CD4-positive, alpha-beta T cell (primary cell): Measurements from ENCODE around the gene MICAL3. TPM values are rescaled to one million over a fixed set of nuclear protein-coding genes. Genes with fewer than 3 reads are reported as not detected.
A peak's percentile ranks its signal among the peaks of the same experiment; 100 is the strongest.

Source experiments
- ATAC-seq: fragments of 200-7000 bp; cut with Tn5 transposase; one replicate; pipeline ENCODE4 v1.10.0; 2022; ENCODE audit warnings: mild to moderate bottlenecking; ENCODE audit not compliant: poor library complexity
- CTCF ChIA-PET: fragments of 350-600 bp; sonication (Branson Sonifier 250); formaldehyde crosslinking; loops from one replicate; lab custom pipeline; 2021; ENCODE audit warnings: antibody characterized with exemption, inconsistent platforms; lab: Charles Lee
- POLR2A ChIA-PET: fragments of 350-600 bp; sonication (Branson Sonifier 250); formaldehyde crosslinking; loops from one replicate; lab custom pipeline; 2021; ENCODE audit warnings: antibody characterized with exemption, inconsistent platforms; lab: Charles Lee
- DNase-seq, 14 experiments: peaks; one replicate each; pipeline ENCODE4 v3.0.0-alpha.2; 2013 to 2020; ENCODE audit warnings: mixed read lengths in 2 of 14
- H3K27ac ChIP-seq, 2 donors: one replicate each; pipeline versions ENCODE4 v1.5.1 to v1.7.0; 2013; ENCODE audit warnings: low read length in 2 of 2, low read depth in 1 of 2, mild to moderate bottlenecking in 1 of 2
- H3K27me3 ChIP-seq, 2 experiments: 1 replicate in 1 of 2; 2 replicates in 1 of 2; pipeline versions ENCODE4 v1.6.1 to v1.7.0; 2013; ENCODE audit warnings: low read length in 2 of 2, control low read depth in 1 of 2, mild to moderate bottlenecking in 1 of 2, moderate library complexity in 1 of 2; ENCODE audit not compliant: insufficient read depth in 2 of 2, control insufficient read depth in 1 of 2
- H3K36me3 ChIP-seq: one replicate; pipeline ENCODE4 v1.6.1; 2013; ENCODE audit warnings: low read length, control low read depth; ENCODE audit not compliant: insufficient read depth
- H3K4me1 ChIP-seq: one replicate; pipeline ENCODE4 v1.6.1; 2013; ENCODE audit warnings: low read length, control low read depth; ENCODE audit not compliant: insufficient read depth
- H3K4me3 ChIP-seq: one replicate; pipeline ENCODE4 v1.5.1; 2013; ENCODE audit warnings: mild to moderate bottlenecking, low read length, moderate library complexity
- H3K9me3 ChIP-seq, 2 experiments: 1 replicate in 1 of 2; 2 replicates in 1 of 2; pipeline versions ENCODE4 v1.6.1 to v1.7.0; 2013; ENCODE audit warnings: low read length in 2 of 2, mild to moderate bottlenecking in 2 of 2, control low read depth in 1 of 2, moderate library complexity in 1 of 2; ENCODE audit not compliant: control insufficient read depth in 1 of 2, insufficient read depth in 1 of 2
- H3K27ac Mint-ChIP-seq: one replicate; pipeline ENCODE4 v1.8.0; 2020; ENCODE audit warnings: mixed read lengths
- H3K27me3 Mint-ChIP-seq: one replicate; pipeline ENCODE4 v1.8.0; 2021; ENCODE audit warnings: mixed read lengths
- H3K36me3 Mint-ChIP-seq: one replicate; pipeline ENCODE4 v1.8.0; 2021; ENCODE audit warnings: low read depth, mixed read lengths
- H3K4me1 Mint-ChIP-seq: one replicate; pipeline ENCODE4 v1.8.0; 2021; ENCODE audit warnings: low read depth, mixed read lengths
- H3K4me3 Mint-ChIP-seq: one replicate; pipeline ENCODE4 v1.8.0; 2020; ENCODE audit warnings: mild to moderate bottlenecking, mixed read lengths
- H3K9me3 Mint-ChIP-seq: one replicate; pipeline ENCODE4 v1.8.0; 2020; ENCODE audit warnings: mixed read lengths
- intact Hi-C, 2 experiments: fragments of 100-400 bp; cut with DNase I in 1 of 2; cut with micrococcal nuclease in 1 of 2; formaldehyde crosslinking; loops; one replicate each; pipeline versions ENCODE4 v1.15.1 to v1.9.0; 2023 to 2025; cut with DNase I, micrococcal nuclease
- total RNA-seq, 174 experiments: library from RNA in 2 of 174; stranded (reverse) in 2 of 174; gene quantifications; one replicate each; pipeline ENCODE4 v1.2.3 and lab custom pipeline; 2021 to 2026
- TF ChIP-seq, protein P1 (sequence below): fragments of 200-600 bp; IDR thresholded peaks from one replicate; pipeline ENCODE4 v1.8.0; 2022; ENCODE audit warnings: antibody characterized with exemption, mild to moderate bottlenecking

MICAL3 gene
- total RNA-seq, 2 experiments from 2014 or later, result 9.4 to 9.9 TPM

DNA sequence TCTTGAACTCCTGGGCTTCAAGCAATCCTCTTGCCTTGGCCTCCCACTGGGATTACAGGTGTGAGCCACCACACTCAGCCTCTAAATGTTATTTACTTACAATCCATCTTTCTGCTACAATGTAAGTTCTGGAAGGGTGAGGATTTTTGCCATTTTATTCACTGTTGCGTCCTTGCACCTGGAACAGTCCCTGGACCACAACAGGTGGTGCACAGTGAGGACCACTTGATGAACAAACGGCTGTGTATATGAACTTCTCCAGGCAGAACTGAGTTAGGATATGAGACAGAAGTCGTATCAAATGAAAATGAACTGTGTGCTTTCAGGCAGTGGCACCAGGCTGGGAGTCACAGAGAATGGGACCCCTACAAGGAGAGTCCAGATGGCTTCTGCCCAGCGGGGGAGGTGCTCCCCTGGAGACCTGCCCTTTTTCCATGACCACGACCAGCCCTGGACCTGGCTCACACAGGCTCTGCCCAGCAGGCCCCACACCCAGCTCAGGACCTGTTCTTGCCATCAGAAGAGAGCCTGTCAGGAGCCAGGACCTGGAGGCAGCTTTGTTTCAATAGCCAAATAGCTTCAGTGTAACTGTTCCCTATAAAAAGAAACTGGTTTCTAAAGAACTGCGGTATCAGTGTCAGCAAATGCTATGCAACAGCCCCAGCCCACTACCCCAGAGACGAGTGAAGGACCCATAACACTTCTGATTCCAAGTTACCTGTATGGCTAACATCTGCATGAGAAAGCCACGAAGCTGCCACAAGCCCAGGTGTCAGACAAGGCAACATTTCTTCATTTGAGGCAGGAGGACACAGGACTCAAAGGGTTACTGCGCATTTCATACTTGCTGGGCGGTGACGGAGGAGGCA lies 104.9 kb downstream of the MICAL3 start:
- no peak overlapping the region for H3K27ac Mint-ChIP-seq
- intact Hi-C loops, result no loop called here
- CTCF ChIA-PET, result interaction anchor here (0.6 to 1.1 kb wide), 2 partner anchors 105 to 246 kb away, joined by 3 read pairs; partner anchors contain the start of gene MICAL3
- H3K4me3 Mint-ChIP-seq, result no peak overlapping the region
- ATAC-seq (no peak), DNase-seq (no peak)
- peaks cover 6% of the 10 kb centered on the region for H3K4me1 Mint-ChIP-seq
- no peaks in the 10 kb centered on the region for H3K36me3 ChIP-seq
- H3K27me3 Mint-ChIP-seq, result no peaks in the 10 kb centered on the region
- H3K4me3 ChIP-seq, result no peak overlapping the region
- H3K36me3 Mint-ChIP-seq, result no peaks in the 10 kb centered on the region
- H3K4me1 ChIP-seq, result peaks cover 23% of the 10 kb centered on the region
- TF ChIP-seq, protein P1, sequence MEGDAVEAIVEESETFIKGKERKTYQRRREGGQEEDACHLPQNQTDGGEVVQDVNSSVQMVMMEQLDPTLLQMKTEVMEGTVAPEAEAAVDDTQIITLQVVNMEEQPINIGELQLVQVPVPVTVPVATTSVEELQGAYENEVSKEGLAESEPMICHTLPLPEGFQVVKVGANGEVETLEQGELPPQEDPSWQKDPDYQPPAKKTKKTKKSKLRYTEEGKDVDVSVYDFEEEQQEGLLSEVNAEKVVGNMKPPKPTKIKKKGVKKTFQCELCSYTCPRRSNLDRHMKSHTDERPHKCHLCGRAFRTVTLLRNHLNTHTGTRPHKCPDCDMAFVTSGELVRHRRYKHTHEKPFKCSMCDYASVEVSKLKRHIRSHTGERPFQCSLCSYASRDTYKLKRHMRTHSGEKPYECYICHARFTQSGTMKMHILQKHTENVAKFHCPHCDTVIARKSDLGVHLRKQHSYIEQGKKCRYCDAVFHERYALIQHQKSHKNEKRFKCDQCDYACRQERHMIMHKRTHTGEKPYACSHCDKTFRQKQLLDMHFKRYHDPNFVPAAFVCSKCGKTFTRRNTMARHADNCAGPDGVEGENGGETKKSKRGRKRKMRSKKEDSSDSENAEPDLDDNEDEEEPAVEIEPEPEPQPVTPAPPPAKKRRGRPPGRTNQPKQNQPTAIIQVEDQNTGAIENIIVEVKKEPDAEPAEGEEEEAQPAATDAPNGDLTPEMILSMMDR, result no peak
- H3K27ac ChIP-seq, result no peak overlapping the region
- no peaks in the 10 kb centered on the region for H3K27me3 ChIP-seq
- H3K9me3 Mint-ChIP-seq, result no peaks in the 10 kb centered on the region
- POLR2A ChIA-PET, result no interaction called here
- H3K9me3 ChIP-seq, result no peaks in the 10 kb centered on the region

DNA sequence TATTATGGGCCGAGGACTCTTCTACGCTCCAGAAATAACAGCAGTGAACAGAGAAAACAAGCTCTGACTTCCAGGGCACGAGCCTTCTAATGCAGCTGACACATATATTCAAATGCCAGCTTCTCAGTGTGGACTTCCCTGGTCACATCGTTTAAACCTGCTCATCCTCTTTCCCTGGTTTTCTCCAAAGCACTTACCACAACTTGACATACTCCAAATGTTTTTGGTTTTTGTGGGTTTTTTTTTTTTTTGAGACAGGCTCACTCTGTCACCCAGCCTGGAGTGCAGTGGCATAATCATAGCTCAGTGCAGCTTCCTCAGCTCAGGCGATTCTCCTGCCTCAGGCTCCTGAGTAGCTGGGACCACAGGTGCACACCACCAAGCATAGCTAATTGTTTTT lies 105.5 kb downstream of the MICAL3 start:
- intact Hi-C loops, result no loop called here
- TF ChIP-seq, protein P1, result no peak
- CTCF ChIA-PET, result interaction anchor here (0.6 kb wide), 1 partner anchor 245 kb away, joined by 3 read pairs; no protein-coding TSS in a partner anchor

DNA sequence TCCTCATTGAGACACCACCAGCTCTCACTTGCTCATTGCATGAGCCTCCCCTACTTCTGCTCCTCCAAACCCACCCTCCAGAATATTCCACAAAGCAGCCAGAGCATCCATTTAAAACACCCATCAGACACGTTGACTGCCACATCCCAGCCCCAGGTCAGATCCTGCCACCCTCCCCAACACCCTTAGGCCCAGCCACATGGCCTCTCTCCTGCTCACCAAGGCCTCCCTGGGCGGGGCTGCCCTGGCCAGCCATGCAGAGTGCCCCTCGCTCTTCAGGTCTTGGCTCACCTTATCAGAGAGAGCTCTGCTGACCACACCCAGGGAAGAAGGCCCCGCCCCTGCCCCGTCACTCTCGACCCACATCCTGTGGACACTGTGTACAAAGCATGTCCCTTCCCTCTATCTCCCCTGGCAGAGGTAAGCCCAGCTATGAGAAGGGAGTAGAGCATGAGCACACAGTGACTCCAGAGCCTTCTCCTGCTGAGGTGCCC lies 106.8 kb downstream of the MICAL3 start:
- ChIA-PET POLR2A (no interaction called here), CTCF (no interaction called here)
- Mint-ChIP-seq H3K36me3 (no peaks in the 10 kb centered on the region), H3K27ac (no peak overlapping the region), H3K4me3 (no peak overlapping the region), H3K4me1 (peaks cover 6% of the 10 kb centered on the region), H3K27me3 (no peaks in the 10 kb centered on the region), H3K9me3 (no peaks in the 10 kb centered on the region)
- intact Hi-C loops, result no loop called here
- peaks cover 23% of the 10 kb centered on the region for H3K4me1 ChIP-seq
- ATAC-seq, result no peak
- peak in 2 of 14 experiments; percentile 6 to 24 for DNase-seq
- H3K4me3 ChIP-seq, result no peak overlapping the region
- no peaks in the 10 kb centered on the region for H3K27me3 ChIP-seq
- no peak overlapping the region for H3K27ac ChIP-seq
- no peaks in the 10 kb centered on the region for H3K36me3 ChIP-seq
- TF ChIP-seq, protein P1, result no peak
- H3K9me3 ChIP-seq, result no peaks in the 10 kb centered on the region

More for the DNA sequence above, 105.5 kb downstream of the MICAL3 start:
- Mint-ChIP-seq H3K36me3 (no peaks in the 10 kb centered on the region), H3K4me1 (peaks cover 6% of the 10 kb centered on the region), H3K9me3 (no peaks in the 10 kb centered on the region), H3K4me3 (no peak overlapping the region), H3K27ac (no peak overlapping the region), H3K27me3 (no peaks in the 10 kb centered on the region)
- peaks cover 23% of the 10 kb centered on the region for H3K4me1 ChIP-seq
- H3K9me3 ChIP-seq, result no peaks in the 10 kb centered on the region
- no peaks in the 10 kb centered on the region for H3K27me3 ChIP-seq
- no peak overlapping the region for H3K27ac ChIP-seq
- ATAC-seq, result no peak
- no peak overlapping the region for H3K4me3 ChIP-seq
- POLR2A ChIA-PET, result no interaction called here
- DNase-seq, result no peak
- H3K36me3 ChIP-seq, result no peaks in the 10 kb centered on the region
